HG03097 (cell line): ENCODE results near the gene FOXP2.

Source experiments
- ATAC-seq: cut with Tn5 transposase; IDR thresholded peaks from one replicate; pipeline ENCODE4 v1.9.1; 2021; ENCODE audit not compliant: unreplicated experiment, low FRiP score

FOXP2 gene

DNA sequence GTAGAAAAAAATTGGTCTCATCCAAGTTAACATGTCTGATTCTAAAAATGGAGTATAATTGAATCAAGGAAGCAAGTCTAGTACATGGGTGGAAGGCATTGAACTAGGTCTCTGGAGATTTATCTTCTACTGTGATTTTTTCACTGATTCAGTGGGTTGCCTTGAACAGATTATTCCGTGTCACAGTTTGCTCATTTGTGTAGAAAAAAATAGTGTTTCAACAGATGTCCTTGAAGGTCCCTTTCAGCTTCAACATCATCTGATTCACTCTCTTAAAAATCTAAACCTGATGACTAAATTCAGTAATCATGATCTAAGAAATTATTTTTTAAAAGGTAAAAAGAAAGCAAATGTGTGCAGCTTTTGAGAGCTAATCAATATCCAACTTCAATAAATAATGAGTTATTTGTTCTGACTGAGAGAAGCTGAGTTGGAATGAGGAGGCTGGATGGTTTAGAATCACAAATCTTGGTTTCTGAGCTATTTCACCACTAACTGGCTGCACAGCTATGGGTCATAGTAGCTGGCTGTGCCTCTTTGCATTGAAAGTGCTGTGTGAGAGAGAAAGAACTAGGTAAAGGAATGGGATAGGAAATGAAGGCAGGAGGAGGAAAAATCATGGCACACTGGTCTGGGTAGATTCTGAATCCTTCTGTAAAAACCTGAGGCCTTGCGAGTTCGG lies 285.8 kb downstream of the FOXP2 start:
- no peak for ATAC-seq

DNA sequence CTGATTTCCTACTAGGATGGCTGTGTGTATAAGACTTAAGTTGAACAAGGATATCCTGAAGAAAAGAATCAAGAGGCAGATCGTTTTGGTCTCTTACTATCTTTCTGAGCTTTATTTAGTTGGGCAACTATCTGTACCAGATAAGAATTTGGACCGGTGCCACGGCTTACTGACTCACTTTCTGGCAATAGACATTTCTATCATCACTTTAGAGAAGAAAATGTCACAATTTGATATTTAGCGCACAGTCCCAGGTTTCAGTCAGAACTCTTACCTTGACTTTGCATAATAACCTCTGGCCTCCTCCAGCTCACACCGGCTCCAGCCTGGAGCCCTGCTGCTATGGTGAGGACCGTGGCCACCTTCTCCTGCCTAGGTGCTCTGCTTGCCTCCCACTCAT lies 289.1 kb downstream of the FOXP2 start:
- no peak for ATAC-seq

DNA sequence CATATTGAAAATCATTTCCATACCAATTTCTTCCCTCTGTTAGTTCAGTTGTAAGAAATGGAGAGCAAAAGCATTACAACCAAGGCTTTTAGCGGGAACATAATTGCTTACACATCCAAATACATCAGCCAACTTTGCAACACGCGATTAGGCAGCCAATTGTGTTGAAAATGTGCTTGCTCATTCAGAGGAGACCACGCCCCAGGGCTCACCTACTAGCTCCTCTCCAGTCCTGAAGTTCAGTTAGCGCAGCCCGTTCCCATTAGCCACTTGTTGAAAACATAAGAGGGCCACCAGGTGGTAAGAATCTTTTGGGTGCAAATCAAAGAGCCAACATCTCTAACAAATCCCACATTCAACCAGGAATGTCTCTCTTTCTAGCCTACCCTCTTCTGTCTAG lies 294.0 kb downstream of the FOXP2 start:
- no peak for ATAC-seq

DNA sequence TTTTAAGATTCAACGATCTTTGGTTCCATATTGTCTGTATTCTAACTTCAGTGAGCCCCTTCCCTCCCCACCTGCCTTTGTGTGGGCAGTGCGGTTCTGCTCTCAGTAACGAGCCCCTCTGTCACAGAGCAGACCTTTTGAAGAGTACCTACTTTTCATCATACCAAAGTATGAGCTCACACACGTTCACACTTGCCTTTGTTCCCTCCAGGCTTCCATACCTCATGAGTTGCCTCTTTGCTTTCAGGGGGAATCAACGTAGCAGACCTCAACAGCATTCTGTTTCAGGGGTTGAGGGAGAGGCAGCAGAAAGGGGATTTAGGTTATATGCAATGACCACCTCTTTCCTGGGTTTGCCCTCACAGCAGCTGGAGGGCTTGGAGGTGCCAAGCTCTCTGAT lies 295.9 kb downstream of the FOXP2 start:
- ATAC-seq, result no peak

DNA sequence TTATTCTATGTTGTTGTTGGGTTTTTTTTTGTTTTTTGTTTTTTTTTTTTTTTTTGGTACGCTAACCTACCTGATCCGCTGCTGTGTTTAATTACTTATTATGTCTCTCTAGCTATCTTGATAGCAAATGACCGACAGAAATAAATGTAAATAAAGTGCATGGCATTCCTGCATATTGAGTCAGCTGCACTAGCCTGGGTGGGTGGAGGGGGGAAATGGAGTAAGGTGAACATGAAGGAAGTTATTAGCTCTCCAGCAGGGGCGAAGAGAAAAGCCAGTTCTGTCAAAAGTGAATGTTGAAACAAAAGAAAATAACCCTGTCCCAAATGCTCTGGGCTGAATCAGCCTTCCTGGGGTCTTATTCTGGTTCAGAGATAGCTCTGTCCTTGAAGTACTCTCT lies 296.6 kb downstream of the FOXP2 start:
- ATAC-seq, result no peak

DNA sequence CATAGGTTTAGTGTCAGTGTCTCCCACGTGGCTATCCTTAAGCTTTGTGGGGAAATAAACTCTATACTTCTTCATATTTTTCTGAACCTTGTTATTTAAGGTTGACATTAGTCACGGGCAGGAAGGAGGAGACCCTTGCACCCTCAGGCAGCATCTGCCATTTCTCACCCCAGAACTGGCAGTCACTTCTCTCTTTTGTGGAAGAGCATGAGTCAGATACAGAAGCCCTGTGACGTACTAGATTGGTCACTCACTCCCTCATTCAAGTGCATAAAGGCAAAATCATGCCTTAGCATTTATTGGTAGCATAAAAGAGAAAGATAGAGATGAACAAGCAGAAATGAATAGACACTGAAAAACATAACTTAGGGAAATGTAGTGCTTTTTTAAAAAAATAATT lies 301.3 kb downstream of the FOXP2 start:
- no peak for ATAC-seq

DNA sequence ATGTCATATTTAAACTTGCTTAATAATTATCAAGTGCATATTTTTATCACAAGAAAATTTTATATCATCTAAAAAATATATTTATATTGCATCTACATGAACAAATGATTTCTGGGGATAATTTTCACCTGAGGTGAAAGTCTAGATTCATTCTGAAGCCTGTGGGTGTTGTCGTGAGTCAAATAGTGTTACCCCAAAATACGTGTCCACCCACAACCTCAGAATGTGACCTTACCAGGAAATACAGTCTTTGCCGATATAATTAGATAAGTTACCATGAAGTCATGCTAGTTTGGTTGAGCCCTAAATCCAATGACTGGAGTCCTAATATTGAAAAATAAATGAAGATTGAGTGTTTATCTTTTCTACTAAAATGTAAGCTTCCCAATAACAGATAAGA lies 304.2 kb downstream of the FOXP2 start:
- no peak for ATAC-seq

DNA sequence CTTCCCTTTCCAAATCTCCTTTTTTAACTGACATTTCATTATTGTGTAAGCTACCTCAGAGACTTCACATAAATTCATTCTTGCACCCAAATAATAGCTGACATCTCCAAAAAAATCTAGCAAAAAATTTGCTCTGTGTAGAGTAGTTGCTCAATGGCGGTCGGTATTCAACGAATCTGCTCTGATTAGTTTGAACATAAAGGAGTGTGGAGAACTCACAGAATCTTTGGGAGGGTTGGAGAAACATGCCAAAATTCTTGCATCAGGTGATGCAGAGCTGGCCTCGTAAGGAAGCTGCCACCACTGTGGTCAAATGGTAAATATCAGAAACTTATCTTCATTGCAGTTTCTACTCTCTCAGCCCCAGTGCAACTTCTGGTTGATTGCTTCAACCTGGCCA lies 306.1 kb downstream of the FOXP2 start:
- no peak for ATAC-seq

DNA sequence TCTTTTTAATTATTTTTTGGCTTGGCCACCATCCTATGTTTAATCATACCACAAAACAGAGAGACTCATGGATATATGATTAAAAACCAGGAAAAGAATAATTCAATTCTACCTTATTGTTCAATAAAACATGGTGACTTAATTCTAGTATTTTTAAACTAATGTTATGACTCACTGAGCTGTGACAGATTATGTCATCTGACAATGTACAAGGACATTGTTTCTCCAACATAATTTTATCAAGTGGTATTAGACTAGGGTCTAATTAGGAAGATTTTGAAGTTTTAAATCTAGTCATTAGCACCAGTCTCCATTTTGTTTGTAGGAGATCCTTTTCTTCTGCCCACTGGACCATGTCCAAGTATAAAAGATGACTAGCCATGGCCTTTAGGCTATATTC lies 307.9 kb downstream of the FOXP2 start:
- no peak for ATAC-seq

DNA sequence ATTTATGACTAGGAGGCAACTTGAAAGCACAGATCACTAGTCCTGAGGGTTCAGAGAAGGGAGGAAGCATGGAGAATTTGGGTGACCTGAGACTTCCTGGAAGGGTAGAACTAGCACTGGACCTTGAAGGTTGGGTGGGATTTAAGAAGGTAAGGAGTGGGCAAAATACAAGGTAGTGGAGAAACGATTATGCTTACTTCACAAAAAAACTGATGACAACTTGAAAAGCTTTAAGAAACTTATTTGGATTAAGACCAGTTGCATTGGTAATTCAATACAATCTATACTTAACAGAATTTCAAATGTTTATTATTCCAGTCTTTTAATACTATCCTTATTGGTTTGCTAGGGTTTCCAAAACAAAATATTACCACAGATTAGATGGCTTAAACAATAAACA lies 308.7 kb downstream of the FOXP2 start:
- ATAC-seq, result no peak

DNA sequence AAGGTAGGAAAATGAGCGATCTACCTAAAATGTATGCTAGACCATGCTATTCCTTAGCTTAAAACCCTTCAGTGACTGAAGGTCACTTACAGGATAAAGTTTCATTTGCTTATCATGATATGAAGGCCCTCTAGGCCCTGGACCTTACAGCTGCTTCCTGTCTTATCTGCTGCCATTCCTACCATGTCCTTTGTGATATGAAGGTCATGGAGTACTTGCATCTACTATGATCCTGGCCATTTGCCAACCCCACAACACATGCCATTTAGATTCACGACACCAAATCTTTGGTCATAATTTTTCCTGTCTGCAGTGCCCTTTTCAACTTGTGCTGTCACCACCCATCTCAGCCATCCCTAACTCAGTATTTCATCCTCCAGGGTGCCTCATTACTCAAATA lies 325.5 kb downstream of the FOXP2 start:
- ATAC-seq, result no peak

DNA sequence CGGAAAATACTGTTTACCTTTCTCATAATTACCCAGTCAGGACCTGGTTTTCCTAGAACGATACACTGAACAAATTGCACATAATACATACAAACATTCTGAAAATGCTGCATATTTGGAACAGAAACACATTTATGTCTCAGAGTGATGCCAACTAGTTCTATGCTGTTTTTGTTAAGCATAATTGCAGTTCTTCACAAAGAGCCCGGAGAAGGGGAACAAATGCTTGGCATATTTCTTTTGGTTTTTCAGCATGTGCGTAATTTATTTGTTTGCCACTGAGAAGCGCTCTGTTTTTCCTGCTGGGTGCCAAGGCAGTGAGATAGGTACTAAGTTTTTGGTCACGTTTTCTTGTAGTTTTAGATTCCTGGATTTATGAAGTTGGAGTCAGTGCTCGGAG lies 326.3 kb downstream of the FOXP2 start:
- no peak for ATAC-seq

DNA sequence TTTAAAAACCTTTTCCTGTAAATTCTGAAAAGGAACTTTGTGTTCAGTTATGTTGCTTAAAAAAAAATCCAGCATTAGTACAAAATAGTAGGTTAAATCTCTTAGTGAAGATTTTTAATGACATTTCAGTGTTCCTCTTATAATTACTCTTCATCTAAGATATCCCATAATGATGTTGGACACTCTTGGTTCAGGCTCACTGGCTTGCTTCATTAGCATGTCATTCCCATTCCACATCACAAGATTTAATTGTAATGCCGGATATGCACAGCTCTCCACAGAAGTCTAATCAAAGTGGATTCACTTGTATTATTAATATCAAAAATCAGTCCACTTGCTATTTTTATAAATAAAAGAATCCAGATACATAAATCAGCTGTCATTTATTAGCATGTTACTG lies 327.3 kb downstream of the FOXP2 start:
- ATAC-seq, result no peak
